Naive B cell (primary cell): ENCODE measurements around the gene DHRS7. TPM values are rescaled to one million over a fixed set of nuclear protein-coding genes. Genes with fewer than 3 reads are reported as not detected.

Experiments
- ATAC-seq, 2 donors: fragments of 150-1000 bp; cut with Tn5 transposase; 2 replicates each; pipeline ENCODE4 v1.10.0; 2021; ENCODE audit warnings: low read depth in 2 of 2, mild to moderate bottlenecking in 2 of 2, moderate library complexity in 2 of 2
- DNase-seq: peaks from one replicate; pipeline ENCODE4 v3.0.0; 2022
- H3K27ac Mint-ChIP-seq, 6 donors: one replicate each; pipeline ENCODE4 v1.8.0; 2020 to 2022; ENCODE audit warnings: mild to moderate bottlenecking in 6 of 6, mixed read lengths in 6 of 6, moderate library complexity in 5 of 6, inconsistent platforms in 2 of 6
- H3K27me3 Mint-ChIP-seq, 3 donors: one replicate each; pipeline ENCODE4 v1.8.0; 2021 to 2022; ENCODE audit warnings: mixed read lengths in 3 of 3, mild to moderate bottlenecking in 1 of 3
- H3K36me3 Mint-ChIP-seq, 2 donors: one replicate each; pipeline ENCODE4 v1.8.0; 2020 to 2022; ENCODE audit warnings: mixed read lengths in 2 of 2, inconsistent platforms in 1 of 2, mild to moderate bottlenecking in 1 of 2
- H3K4me1 Mint-ChIP-seq, 3 donors: one replicate each; pipeline ENCODE4 v1.8.0; 2020 to 2022; ENCODE audit warnings: mixed read lengths in 3 of 3, inconsistent platforms in 1 of 3, mild to moderate bottlenecking in 1 of 3, moderate library complexity in 1 of 3
- H3K4me3 Mint-ChIP-seq, 8 donors: one replicate each; pipeline ENCODE4 v1.8.0; 2020 to 2022; ENCODE audit warnings: mild to moderate bottlenecking in 8 of 8, mixed read lengths in 8 of 8, moderate library complexity in 8 of 8, inconsistent platforms in 2 of 8
- H3K9me3 Mint-ChIP-seq, 7 donors: one replicate each; pipeline ENCODE4 v1.8.0; 2020 to 2022; ENCODE audit warnings: mixed read lengths in 7 of 7, mild to moderate bottlenecking in 5 of 7, inconsistent platforms in 2 of 7, moderate library complexity in 1 of 7
- polyA plus RNA-seq, 6 donors: library from polyadenylated mRNA; unstranded; fragments of 300-500 nt; fragmentation: Illumina TruSeq; gene quantifications; one replicate each; pipeline ENCODE4 v1.2.3, GENCODE V29; 2021; ENCODE audit warnings: low read depth in 6 of 6

Gene DHRS7
- polyA plus RNA-seq, 6 donors from 2014 or later = 111 to 186 (median 139) TPM

DNA sequence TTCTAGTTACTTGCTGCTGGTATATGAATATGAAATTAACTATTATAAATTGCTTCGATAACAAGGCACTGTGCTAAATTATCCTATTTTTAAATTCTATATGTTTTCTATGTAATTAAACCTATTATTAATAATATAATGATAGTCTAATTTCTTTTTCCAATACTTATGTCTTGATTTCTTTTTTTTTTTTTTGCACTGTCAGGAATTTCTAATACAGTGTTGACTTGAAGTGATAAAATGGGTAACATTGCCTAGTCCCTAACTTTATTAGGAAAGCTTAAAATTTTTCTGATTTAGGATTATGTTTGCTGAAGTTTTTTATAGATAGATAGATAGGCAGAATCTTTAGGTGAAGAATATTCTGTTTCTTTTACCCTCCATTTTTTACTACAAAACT is 13.6 kb upstream of the DHRS7 start:
- H3K9me3 Mint-ChIP-seq = peaks cover 0 to 19% (median 5%) of the 10 kb centered on the region in 7 donors
- H3K4me1 Mint-ChIP-seq = peaks cover 10 to 16% (median 16%) of the 10 kb centered on the region in 3 donors
- H3K36me3 Mint-ChIP-seq = peaks cover 0 to 8% of the 10 kb centered on the region in 2 donors
- H3K27me3 Mint-ChIP-seq = peaks cover 4 to 10% (median 7%) of the 10 kb centered on the region in 3 donors
- ATAC-seq (no peak), DNase-seq (no peak)
- no peak overlapping the region for H3K4me3 Mint-ChIP-seq
- no peak overlapping the region for H3K27ac Mint-ChIP-seq

DNA sequence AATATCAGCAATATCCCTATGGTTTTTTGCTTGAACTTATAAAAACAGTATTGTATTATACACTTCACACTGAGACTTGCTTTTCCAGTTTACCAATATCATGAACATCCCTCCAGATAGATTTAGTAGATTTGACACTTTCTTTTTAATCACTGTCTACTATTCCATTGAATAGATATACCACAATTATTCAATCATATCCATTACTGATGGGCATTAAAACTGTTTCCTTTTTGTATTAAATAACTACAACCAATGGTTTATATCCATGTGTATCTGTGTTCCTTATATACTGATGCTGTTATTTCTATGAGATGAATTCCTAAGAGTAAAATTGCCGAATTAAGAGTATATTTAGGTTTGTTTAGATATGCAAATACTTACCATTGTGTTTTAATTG is 13.0 kb upstream of the DHRS7 start:
- Mint-ChIP-seq H3K4me1 (peaks cover 3 to 10% (median 9%) of the 10 kb centered on the region in 3 donors), H3K27me3 (peaks cover 4 to 10% (median 7%) of the 10 kb centered on the region in 3 donors)

DNA sequence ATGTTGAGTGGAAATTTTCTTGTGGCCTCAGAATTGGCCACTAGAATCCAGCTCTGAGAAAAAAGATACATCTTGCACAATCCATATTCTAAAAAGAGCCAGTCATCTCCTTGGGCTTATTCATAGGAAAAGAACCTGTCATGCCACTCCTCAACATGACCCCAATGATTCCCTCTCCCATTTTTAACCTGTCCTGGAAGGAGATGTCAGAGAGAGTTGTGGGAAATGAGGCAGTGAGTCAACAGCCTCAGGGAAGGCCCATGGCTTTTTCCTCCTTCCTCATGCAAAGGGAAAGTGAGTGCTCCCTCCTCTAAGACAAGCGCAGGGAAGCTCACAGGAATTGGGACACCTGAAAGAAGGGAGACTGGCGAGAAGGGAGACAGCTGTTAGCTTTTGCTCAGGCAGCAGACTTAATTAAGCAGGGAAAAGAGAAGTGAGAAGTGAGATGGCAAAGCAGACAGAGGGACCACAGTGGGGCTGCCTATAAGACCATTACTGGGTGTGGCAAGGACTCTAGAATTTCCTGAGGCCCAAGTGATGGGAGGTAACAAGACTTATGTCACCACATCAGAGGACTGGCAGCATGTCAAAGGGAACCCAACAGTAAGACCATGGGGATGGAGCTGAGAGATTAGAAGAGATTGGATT is 10.2 kb upstream of the DHRS7 start:
- peaks cover 4 to 10% (median 7%) of the 10 kb centered on the region in 3 donors for H3K27me3 Mint-ChIP-seq
- ATAC-seq (no peak), DNase-seq (no peak)
- H3K4me3 Mint-ChIP-seq = no peak overlapping the region
- H3K27ac Mint-ChIP-seq = no peak overlapping the region
- H3K9me3 Mint-ChIP-seq = peaks cover 0 to 13% (median 3%) of the 10 kb centered on the region in 7 donors
- peaks cover 0 to 2% of the 10 kb centered on the region in 2 donors for H3K36me3 Mint-ChIP-seq
- H3K4me1 Mint-ChIP-seq = peaks cover 0 to 8% (median 5%) of the 10 kb centered on the region in 3 donors

More for the DNA sequence above, 13.0 kb upstream of the DHRS7 start:
- ATAC-seq (no peak), DNase-seq (no peak)
- H3K36me3 Mint-ChIP-seq = peaks cover 0 to 8% of the 10 kb centered on the region in 2 donors
- H3K27ac Mint-ChIP-seq = no peak overlapping the region
- no peak overlapping the region for H3K4me3 Mint-ChIP-seq
- H3K9me3 Mint-ChIP-seq = peaks cover 0 to 19% (median 5%) of the 10 kb centered on the region in 7 donors

DNA sequence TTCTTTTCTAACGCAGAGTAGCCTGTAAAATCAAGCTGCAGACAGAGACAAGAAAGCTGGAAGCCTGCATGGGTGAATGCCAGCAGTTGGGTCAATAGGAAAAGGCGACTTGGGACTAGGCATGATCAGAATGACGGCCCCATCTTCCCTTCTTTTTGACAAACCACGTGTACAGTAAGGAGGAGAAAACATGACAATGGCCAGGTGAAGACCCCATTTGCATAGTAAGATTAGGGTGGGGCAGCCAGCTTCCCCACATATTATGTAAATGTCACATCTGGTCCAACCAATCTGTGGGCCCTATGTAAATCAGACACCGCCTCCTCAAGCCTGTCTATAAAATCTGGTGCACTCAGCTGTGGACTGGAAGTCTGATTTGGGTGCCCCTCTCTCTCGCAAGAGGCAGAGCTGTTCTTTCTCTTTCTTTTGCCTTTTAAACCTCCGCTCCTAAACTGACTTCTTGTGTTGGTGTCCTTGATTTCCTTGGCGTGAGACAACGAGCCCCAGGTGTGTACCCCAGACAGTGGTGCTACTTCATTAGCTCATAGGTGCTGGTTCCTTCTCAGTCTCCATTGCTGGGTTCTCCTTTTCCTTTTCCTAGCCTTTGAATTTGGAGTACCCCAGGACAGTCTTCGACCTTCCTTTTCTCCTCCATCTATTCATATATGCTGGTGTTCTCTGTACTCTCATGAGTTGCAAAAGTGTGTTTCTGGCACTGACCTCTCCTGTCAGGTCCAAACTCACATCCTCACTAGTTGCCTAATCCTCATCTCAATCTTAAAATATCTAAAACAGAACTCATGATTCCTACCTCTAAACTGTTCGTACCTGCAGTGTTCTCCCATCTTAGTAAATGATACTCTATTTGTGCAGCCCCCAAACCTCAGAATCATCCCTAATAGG is 9.4 kb upstream of the DHRS7 start:
- Mint-ChIP-seq H3K27me3 (peaks cover 4 to 10% (median 7%) of the 10 kb centered on the region in 3 donors), H3K9me3 (peaks cover 0 to 6% (median under 1%) of the 10 kb centered on the region in 7 donors), H3K36me3 (no peaks in the 10 kb centered on the region), H3K4me1 (peaks cover 0 to 8% (median 5%) of the 10 kb centered on the region in 3 donors), H3K27ac (no peak overlapping the region), H3K4me3 (no peak overlapping the region)
- DNase-seq = no peak
- ATAC-seq = no peak

DNA sequence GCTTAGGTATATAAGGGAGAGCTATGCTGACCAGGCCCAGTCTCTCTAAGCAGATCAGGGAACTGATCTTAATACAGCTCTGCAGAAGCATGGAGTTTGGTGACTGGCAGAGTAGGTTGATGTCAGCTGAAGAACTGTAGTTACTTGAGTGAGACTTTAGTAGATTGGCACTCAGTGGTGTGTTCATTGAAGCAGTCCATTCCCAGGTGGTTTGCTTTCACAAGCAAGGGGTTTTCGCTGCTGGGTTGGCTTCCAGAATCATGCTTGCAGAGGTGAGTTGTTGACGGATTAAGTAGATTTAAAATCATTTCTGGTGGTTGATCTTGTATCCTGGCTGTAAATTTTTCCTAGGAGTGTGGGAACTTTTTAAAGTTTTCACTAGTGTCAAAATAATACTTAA is 6.5 kb upstream of the DHRS7 start:
- Mint-ChIP-seq H3K4me3 (no peak overlapping the region), H3K9me3 (no peaks in the 10 kb centered on the region), H3K27me3 (peaks cover 4 to 10% (median 7%) of the 10 kb centered on the region in 3 donors), H3K36me3 (no peaks in the 10 kb centered on the region), H3K4me1 (peaks cover under 1 to 10% (median 6%) of the 10 kb centered on the region in 3 donors), H3K27ac (no peak overlapping the region)
- ATAC-seq = no peak
- no peak for DNase-seq

DNA sequence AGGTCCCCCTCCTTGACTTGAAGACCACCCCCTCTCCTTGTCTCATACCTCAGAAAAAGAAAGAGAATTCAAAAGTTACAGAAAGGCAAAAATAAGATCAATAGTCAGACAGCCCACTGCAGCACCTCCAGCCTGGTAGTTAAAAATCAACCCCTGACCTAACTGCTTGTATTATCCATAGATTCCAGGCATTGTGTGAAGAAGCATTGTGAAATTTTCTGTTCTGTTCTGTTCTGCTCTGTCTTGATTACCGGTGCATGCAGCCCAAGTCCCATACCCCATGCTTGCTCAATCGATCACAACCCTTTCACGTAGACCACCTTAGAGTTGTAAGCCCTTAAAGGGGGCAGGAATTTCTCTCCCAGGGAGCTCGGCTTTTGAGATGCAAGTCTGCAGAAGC is 5.8 kb upstream of the DHRS7 start:
- Mint-ChIP-seq H3K27ac (no peak overlapping the region), H3K27me3 (peaks cover 3 to 10% (median 4%) of the 10 kb centered on the region in 3 donors), H3K4me3 (no peak overlapping the region), H3K9me3 (no peaks in the 10 kb centered on the region), H3K4me1 (peaks cover 8 to 17% (median 13%) of the 10 kb centered on the region in 3 donors), H3K36me3 (no peaks in the 10 kb centered on the region)
- ATAC-seq (no peak), DNase-seq (no peak)

DNA sequence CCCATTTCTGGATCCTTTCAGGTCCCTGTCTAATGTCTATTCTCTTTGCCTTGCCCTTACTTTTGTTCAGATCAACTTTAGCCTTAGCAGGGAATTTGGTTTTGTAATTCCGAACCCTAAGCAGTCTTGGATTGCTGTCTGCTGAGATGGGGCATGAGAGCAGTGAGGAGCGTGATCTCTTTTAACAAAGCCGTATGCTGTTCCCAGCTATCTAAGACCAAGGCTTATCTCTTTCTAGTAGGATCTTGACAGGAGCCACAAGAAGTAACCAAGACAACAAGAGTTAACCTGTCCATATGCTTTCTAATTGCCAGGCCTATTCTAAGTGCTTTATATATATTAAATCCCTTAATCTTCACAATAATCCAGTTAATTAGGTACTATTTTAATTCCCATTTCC is 4.5 kb upstream of the DHRS7 start:
- DNase-seq (no peak), ATAC-seq (no peak)
- H3K27ac Mint-ChIP-seq = no peak overlapping the region
- peaks cover 0 to 3% (median 1%) of the 10 kb centered on the region in 3 donors for H3K27me3 Mint-ChIP-seq
- H3K36me3 Mint-ChIP-seq = no peaks in the 10 kb centered on the region
- H3K4me1 Mint-ChIP-seq = peaks cover 8 to 16% (median 15%) of the 10 kb centered on the region in 3 donors
- no peak overlapping the region for H3K4me3 Mint-ChIP-seq
- H3K9me3 Mint-ChIP-seq = no peaks in the 10 kb centered on the region

DNA sequence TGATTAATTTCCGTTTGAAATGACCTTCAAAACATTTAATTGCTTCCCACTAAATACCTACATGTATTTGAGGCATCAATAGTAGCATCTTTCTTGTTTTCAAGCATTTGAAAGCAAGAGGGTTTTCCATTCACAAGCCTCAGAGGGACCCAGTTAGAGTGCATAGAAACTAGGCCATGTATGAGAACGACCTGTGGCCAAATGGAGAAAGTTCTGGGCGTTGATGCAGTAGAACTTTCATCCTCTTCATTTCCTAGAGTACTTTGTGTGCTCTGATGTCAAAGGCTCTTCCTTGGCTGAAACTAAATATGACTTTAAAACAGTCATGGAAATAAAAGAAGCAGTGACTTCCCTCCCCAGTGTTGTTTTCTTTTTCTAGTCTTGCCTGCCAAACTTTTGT is 944 bp upstream of the DHRS7 start:
- H3K27ac Mint-ChIP-seq = peak overlapping the region; percentile 93 to 99 (median 96)
- no peak for DNase-seq
- no peak for ATAC-seq
- H3K9me3 Mint-ChIP-seq = no peaks in the 10 kb centered on the region
- peak overlapping the region; percentile 86 to 99 (median 95) for H3K4me3 Mint-ChIP-seq
- H3K4me1 Mint-ChIP-seq = peaks cover 26 to 37% (median 35%) of the 10 kb centered on the region in 3 donors
- H3K27me3 Mint-ChIP-seq = no peaks in the 10 kb centered on the region
- H3K36me3 Mint-ChIP-seq = no peaks in the 10 kb centered on the region

DNA sequence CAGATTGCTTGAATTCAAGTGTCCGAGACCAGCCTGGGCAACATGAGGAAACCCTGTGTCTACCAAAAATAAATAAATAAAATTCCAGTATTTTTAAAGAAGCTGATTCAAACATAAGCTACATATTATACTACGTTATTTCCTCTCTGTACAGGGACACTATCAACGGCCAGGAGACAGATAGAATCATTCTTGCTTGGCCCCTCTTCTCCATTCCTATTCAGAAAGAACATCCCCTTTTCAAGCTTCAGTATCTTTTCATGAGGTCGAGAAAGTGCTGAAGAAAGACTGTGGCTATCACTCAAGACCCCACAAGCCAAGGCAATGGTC is 314 bp upstream of the DHRS7 start:
- Mint-ChIP-seq H3K9me3 (no peaks in the 10 kb centered on the region), H3K36me3 (no peaks in the 10 kb centered on the region), H3K27me3 (no peaks in the 10 kb centered on the region), H3K4me1 (peaks cover 26 to 41% (median 35%) of the 10 kb centered on the region in 3 donors), H3K4me3 (peak overlapping the region; percentile 86 to 99 (median 95)), H3K27ac (peak overlapping the region; percentile 93 to 99 (median 95))
- DNase-seq (no peak), ATAC-seq (peak; percentile 24 to 29)

DNA sequence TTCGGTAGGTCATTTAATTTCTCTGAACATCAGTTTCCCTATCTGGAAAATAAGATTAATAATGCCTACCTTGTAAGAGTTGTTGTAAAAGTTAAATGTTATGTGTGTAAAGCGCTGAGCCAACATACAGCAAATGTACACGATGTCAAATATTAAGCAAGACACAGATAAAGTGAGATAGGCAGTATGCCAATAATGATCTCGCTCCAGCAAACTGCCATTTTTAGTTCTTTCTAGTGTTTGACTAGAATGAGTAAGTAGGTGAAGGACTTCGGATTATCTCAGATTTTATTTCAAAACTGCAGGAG is 840 bp downstream of the DHRS7 start:
- peak overlapping the region; percentile 93 to 99 (median 98) for H3K4me3 Mint-ChIP-seq
- H3K27me3 Mint-ChIP-seq = no peaks in the 10 kb centered on the region
- peak overlapping the region; percentile 95 to 99 (median 98) for H3K27ac Mint-ChIP-seq
- ATAC-seq (no peak), DNase-seq (no peak)
- no peaks in the 10 kb centered on the region for H3K9me3 Mint-ChIP-seq
- no peaks in the 10 kb centered on the region for H3K36me3 Mint-ChIP-seq
- peaks cover 26 to 51% (median 41%) of the 10 kb centered on the region in 3 donors for H3K4me1 Mint-ChIP-seq

DNA sequence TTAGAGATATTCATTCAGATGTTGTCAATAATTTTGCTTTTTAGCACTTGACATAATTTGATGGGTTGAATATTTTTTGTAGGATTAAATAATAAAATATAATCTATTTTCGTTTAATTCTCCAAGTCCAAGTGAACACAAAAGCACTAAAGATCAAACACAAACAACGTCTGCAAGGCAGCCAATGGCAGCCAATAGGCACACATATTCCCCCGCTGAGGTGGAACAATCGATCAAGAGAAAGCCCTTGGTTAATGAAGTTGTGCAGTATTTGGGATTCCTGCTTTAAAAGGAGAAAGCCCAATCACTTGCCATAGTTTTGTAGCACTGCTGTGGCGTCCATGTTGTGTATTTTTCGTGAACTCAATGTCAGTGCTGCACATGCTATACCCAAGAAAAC is 1.5 kb downstream of the DHRS7 start:
- Mint-ChIP-seq H3K27me3 (no peaks in the 10 kb centered on the region), H3K27ac (peak overlapping the region in 3 of 6 donors; percentile 42 to 95 (median 44)), H3K4me3 (peak overlapping the region in 5 of 8 donors; percentile 93 to 99 (median 98))

DNA sequence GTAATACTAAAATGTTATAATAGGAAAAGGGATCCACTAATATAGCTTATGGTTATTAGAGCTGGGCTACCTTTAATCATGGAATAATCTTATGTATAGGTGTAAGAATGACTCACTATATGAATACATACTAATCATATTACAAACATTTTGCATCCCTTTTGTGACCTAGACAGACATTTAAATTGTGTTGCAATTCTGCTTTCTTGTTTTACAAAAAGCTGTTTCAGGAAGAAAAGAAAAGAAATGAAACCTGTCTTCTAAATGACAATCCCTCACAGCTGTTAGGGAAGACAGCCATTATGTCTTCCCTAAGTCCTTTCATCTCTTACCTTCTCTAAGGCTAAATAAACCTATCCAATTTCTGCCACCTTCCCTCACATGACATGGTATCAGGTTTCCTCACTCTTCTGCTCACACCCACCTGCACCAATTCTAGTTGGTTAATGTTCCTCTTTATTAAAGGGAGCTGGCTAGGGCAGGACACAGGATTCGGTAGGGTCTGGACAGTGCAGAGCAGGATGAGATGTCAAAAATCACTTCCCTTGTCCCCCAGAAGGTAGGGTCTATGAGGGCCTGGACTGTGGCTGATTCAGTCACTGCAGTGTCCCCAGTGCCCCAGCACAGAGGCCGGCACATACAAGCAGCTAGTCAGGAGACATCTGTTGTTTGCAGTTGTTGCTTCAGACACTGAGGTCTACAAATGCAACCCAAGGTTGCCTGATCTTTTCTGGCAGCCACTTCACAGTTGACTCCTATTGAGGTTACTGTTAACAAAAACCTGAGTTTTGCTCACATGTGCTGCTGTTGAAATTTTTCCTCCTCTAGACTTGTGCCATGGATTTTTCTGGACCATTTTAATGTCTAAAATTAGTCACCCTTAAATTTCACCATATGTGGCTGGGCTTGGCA is 3.7 kb downstream of the DHRS7 start:
- Mint-ChIP-seq H3K36me3 (no peaks in the 10 kb centered on the region), H3K27me3 (no peaks in the 10 kb centered on the region), H3K27ac (peak overlapping the region in 5 of 6 donors; percentile 32 to 91 (median 56)), H3K9me3 (no peaks in the 10 kb centered on the region), H3K4me1 (peaks cover 22 to 68% (median 50%) of the 10 kb centered on the region in 3 donors), H3K4me3 (peak overlapping the region in 1 of 8 donors; percentile 55)
- ATAC-seq = no peak
- DNase-seq = no peak

More for the DNA sequence above, 1.5 kb downstream of the DHRS7 start:
- ATAC-seq = no peak
- DNase-seq = no peak
- peaks cover 26 to 54% (median 48%) of the 10 kb centered on the region in 3 donors for H3K4me1 Mint-ChIP-seq
- no peaks in the 10 kb centered on the region for H3K36me3 Mint-ChIP-seq
- H3K9me3 Mint-ChIP-seq = no peaks in the 10 kb centered on the region

DNA sequence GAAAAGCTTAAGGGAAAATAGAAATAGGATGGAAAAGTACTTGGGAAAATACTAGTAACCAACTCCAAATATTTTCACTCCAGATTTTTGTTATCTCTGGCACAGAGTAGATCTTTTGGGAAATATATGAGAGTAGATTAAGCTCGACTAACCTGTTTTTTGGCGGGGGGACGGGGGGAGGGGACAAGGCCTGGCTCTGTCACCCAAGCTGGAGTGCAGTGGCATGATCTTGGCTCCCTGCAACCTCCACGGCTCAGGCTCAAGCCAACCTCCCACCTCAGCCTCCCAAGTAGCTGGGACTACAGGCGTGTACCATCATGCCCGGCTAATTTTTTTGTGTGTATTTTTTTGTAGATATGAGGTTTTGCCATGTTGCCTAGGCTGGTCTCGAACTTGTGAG is 4.8 kb downstream of the DHRS7 start:
- no peak for ATAC-seq
- H3K4me1 Mint-ChIP-seq = peaks cover 13 to 60% (median 46%) of the 10 kb centered on the region in 3 donors
- peaks cover 0 to 7% of the 10 kb centered on the region in 2 donors for H3K36me3 Mint-ChIP-seq
- H3K27ac Mint-ChIP-seq = peak overlapping the region in 1 of 6 donors; percentile 66
- DNase-seq = no peak
- H3K9me3 Mint-ChIP-seq = no peaks in the 10 kb centered on the region
- no peaks in the 10 kb centered on the region for H3K27me3 Mint-ChIP-seq
- no peak overlapping the region for H3K4me3 Mint-ChIP-seq
